Tibial nerve (tissue), 3 donors: ENCODE results near the gene SMAD1.

Experiments used
- CTCF ChIP-seq, 5 experiments: fragments of 200-600 bp in 3 of 5; fragments of 450-650 bp in 2 of 5; sonication (generic) in 3 of 5; IDR thresholded peaks; one replicate each; pipeline ENCODE4 v1.5.1; 2016 to 2019; ENCODE audit warnings: antibody characterized with exemption in 5 of 5, mild to moderate bottlenecking in 3 of 5, moderate library complexity in 2 of 5
- POLR2A ChIP-seq, 2 donors: fragments of 450-650 bp; IDR thresholded peaks; one replicate each; pipeline ENCODE4 v1.6.1; 2017; ENCODE audit warnings: antibody characterized with exemption in 2 of 2, mild to moderate bottlenecking in 2 of 2, moderate library complexity in 2 of 2

GRCh38 chr4:145525291-145525740, 43.7 kb downstream of the SMAD1 start:
- TF ChIP-seq POLR2A (IDR thresholded peaks at IDR 0.05) (no peak), CTCF (IDR thresholded peaks at IDR 0.05) (no peak)
